SK-N-SH (cell line): ENCODE data around the gene KLB. TPM values are rescaled to one million over a fixed set of nuclear protein-coding genes. Genes with fewer than 3 reads are reported as not detected.

ENCODE experiments used
- CTCF ChIA-PET: fragments of 300-600, 350-600 bp; formaldehyde crosslinking; extraction: SDS; loops from one replicate; lab custom pipeline; 2021; lab: Yijun Ruan, JAX
- POLR2A ChIA-PET: fragments of 350-600 bp; sonication (Branson Sonifier 250); formaldehyde crosslinking; extraction: SDS; loops from one replicate; lab custom pipeline; 2020; ENCODE audit warnings: antibody characterized with exemption, inconsistent platforms; lab: Yijun Ruan, JAX
- DNase-seq: peaks from one replicate; pipeline ENCODE4 v3.0.0; 2012
- H2AFZ ChIP-seq: fragments of 200-600 bp; sonication (generic); 2 replicates; pipeline ENCODE4 v1.8.1; 2016; ENCODE audit warnings: antibody characterized with exemption, mild to moderate bottlenecking, low read depth
- H3F3A ChIP-seq: fragments of 200-600 bp; sonication (generic); replicated peaks from 2 replicates; pipeline ENCODE3; 2016; ENCODE audit warnings: antibody characterized with exemption, mild to moderate bottlenecking; ENCODE audit not compliant: insufficient read depth
- H3K27ac ChIP-seq, 2 experiments: fragments of 200-500 bp in 1 of 2; fragments of 200-600 bp in 1 of 2; sonication (Bioruptor generic) in 1 of 2; sonication (generic), shearing (Covaris generic) in 1 of 2; 2 replicates each; pipeline versions ENCODE4 v1.5.1 to v1.6.1; 2014 to 2016; ENCODE audit warnings: low read depth in 2 of 2, inconsistent platforms in 1 of 2, low read length in 1 of 2, mild to moderate bottlenecking in 1 of 2, mixed read lengths in 1 of 2
- H3K27me3 ChIP-seq: fragments of 200-600 bp; sonication (generic), shearing (Covaris generic); 2 replicates; pipeline ENCODE4 v1.6.1; 2016; ENCODE audit warnings: mixed run types; ENCODE audit not compliant: insufficient read depth
- H3K36me3 ChIP-seq, 2 experiments: fragments of 200-500 bp in 1 of 2; fragments of 200-600 bp in 1 of 2; sonication (Bioruptor generic) in 1 of 2; sonication (generic) in 1 of 2; replicated peaks in 1 of 2; 2 replicates each; pipeline versions ENCODE3 to v1.5.1; 2014 to 2016; ENCODE audit warnings: low read length in 1 of 2, mild to moderate bottlenecking in 1 of 2; ENCODE audit not compliant: insufficient read depth in 2 of 2, control insufficient read depth in 1 of 2
- H3K4me1 ChIP-seq, 2 experiments: fragments of 200-500 bp in 1 of 2; fragments of 200-600 bp in 1 of 2; sonication (Bioruptor generic) in 1 of 2; sonication (generic), shearing (Covaris generic) in 1 of 2; 2 replicates each; pipeline versions ENCODE4 v1.5.1 to v1.6.1; 2014 to 2016; ENCODE audit warnings: low read depth in 1 of 2, low read length in 1 of 2, mixed run types in 1 of 2; ENCODE audit not compliant: insufficient read depth in 2 of 2, control insufficient read depth in 1 of 2
- H3K4me2 ChIP-seq: fragments of 200-600 bp; sonication (generic), shearing (Covaris generic); 2 replicates; pipeline ENCODE4 v1.6.1; 2017; ENCODE audit warnings: mixed run types
- H3K4me3 ChIP-seq, 2 experiments: fragments of 200-500 bp in 1 of 2; fragments of 200-600 bp in 1 of 2; sonication (Bioruptor generic) in 1 of 2; sonication (generic), shearing (Covaris generic) in 1 of 2; 2 replicates each; pipeline versions ENCODE4 v1.5.1 to v1.8.1; 2014 to 2016; ENCODE audit warnings: low read depth in 2 of 2, inconsistent platforms in 1 of 2, low read length in 1 of 2, mild to moderate bottlenecking in 1 of 2, mixed read lengths in 1 of 2, moderate library complexity in 1 of 2
- H3K79me2 ChIP-seq: fragments of 200-600 bp; sonication (generic); 2 replicates; pipeline ENCODE4 v1.8.1; 2017; ENCODE audit warnings: mild to moderate bottlenecking; ENCODE audit not compliant: insufficient read depth
- H3K9ac ChIP-seq: fragments of 200-600 bp; sonication (generic); 2 replicates; pipeline ENCODE4 v1.6.1; 2017; ENCODE audit warnings: mixed run types
- H3K9me2 ChIP-seq: fragments of 200-600 bp; sonication (generic); 2 replicates; pipeline ENCODE4 v1.6.1; 2017; ENCODE audit warnings: mixed run types
- H3K9me3 ChIP-seq: fragments of 200-600 bp; sonication (generic); 2 replicates; pipeline ENCODE4 v1.6.1; 2017; ENCODE audit warnings: mixed run types, mild to moderate bottlenecking, moderate library complexity
- H4K20me1 ChIP-seq: fragments of 200-600 bp; sonication (generic); 2 replicates; pipeline ENCODE4 v1.6.1; 2017; ENCODE audit warnings: mild to moderate bottlenecking, mixed run types; ENCODE audit not compliant: insufficient read depth
- CHD2 ChIP-seq: fragments of 150-350 bp; IDR thresholded peaks from 2 replicates; pipeline ENCODE4 v1.6.1; 2018; ENCODE audit warnings: low read length; ENCODE audit not compliant: partially characterized antibody
- EP300 ChIP-seq, 2 experiments: IDR thresholded peaks; 2 replicates each; pipeline versions ENCODE4 v1.4.0 to v1.6.1; 2012; ENCODE audit warnings: borderline replicate concordance in 1 of 2, low read depth in 1 of 2, low read length in 1 of 2
- EZH2phosphoT487 ChIP-seq: fragments of 200-600 bp; sonication (generic); IDR thresholded peaks from 2 replicates; pipeline ENCODE4 v1.6.1; 2017; ENCODE audit warnings: low read depth, mixed run types, mild to moderate bottlenecking, antibody characterized with exemption, moderate library complexity, borderline replicate concordance
- FOSL2 ChIP-seq: IDR thresholded peaks from 2 replicates; pipeline ENCODE4 v1.4.0; 2012; ENCODE audit warnings: low read depth, mild to moderate bottlenecking, moderate library complexity, borderline replicate concordance
- FOXJ3 ChIP-seq: sonication (generic); formaldehyde crosslinking; IDR thresholded peaks from 2 replicates; pipeline ENCODE4 v1.5.1; 2020; ENCODE audit warnings: mild to moderate bottlenecking, missing genetic modification reagents
- FOXM1 ChIP-seq: IDR thresholded peaks from 2 replicates; pipeline ENCODE4 v1.4.0; 2012; ENCODE audit warnings: low read depth, mild to moderate bottlenecking
- GATA2 ChIP-seq: sonication (generic); formaldehyde crosslinking; IDR thresholded peaks from 2 replicates; pipeline ENCODE4 v1.5.0; 2020; ENCODE audit warnings: mild to moderate bottlenecking, missing genetic modification reagents
- MEF2A ChIP-seq: IDR thresholded peaks from 2 replicates; pipeline ENCODE4 v1.4.0; 2012; ENCODE audit warnings: low read depth, borderline replicate concordance
- MXI1 ChIP-seq: IDR thresholded peaks from 2 replicates; pipeline ENCODE4 v1.6.1; 2012; ENCODE audit warnings: mild to moderate bottlenecking, low read depth, low read length, improper control_type of control experiment
- NFIC ChIP-seq: IDR thresholded peaks from 2 replicates; pipeline ENCODE4 v1.4.0; 2012; ENCODE audit warnings: borderline replicate concordance
- NRF1 ChIP-seq: IDR thresholded peaks from 2 replicates; pipeline ENCODE4 v1.6.1; 2012; ENCODE audit warnings: low read depth, mild to moderate bottlenecking, low read length
- POLR2AphosphoS5 ChIP-seq: IDR thresholded peaks from 2 replicates; pipeline ENCODE4 v1.6.1; 2012; ENCODE audit warnings: low read depth, low read length
- RAD21 ChIP-seq: IDR thresholded peaks from 2 replicates; pipeline ENCODE4 v1.6.1; 2012; ENCODE audit warnings: mild to moderate bottlenecking, low read length
- RCOR1 ChIP-seq: fragments of 150-350 bp; IDR thresholded peaks from 2 replicates; pipeline ENCODE4 v1.6.1; 2017; ENCODE audit warnings: antibody characterized with exemption, low read length
- RFX5 ChIP-seq: IDR thresholded peaks from 2 replicates; pipeline ENCODE4 v1.6.1; 2012; ENCODE audit warnings: mild to moderate bottlenecking, improper control_type of control experiment, low read length
- RXRA ChIP-seq: IDR thresholded peaks from 2 replicates; pipeline ENCODE4 v1.4.0; 2012; ENCODE audit warnings: low read depth, mild to moderate bottlenecking, borderline replicate concordance
- SIN3A ChIP-seq: IDR thresholded peaks from 2 replicates; pipeline ENCODE4 v1.6.1; 2012; ENCODE audit warnings: low read depth, mild to moderate bottlenecking, low read length, moderate library complexity, borderline replicate concordance
- SMC3 ChIP-seq: IDR thresholded peaks from 2 replicates; pipeline ENCODE4 v1.6.1; 2012; ENCODE audit warnings: low read depth, low read length, improper control_type of control experiment
- TAF1 ChIP-seq: IDR thresholded peaks from 2 replicates; pipeline ENCODE4 v1.6.1; 2012; ENCODE audit warnings: low read depth, mild to moderate bottlenecking, low read length, moderate library complexity, borderline replicate concordance
- TCF12 ChIP-seq: IDR thresholded peaks from 2 replicates; pipeline ENCODE4 v1.4.0; 2012
- TEAD4 ChIP-seq: IDR thresholded peaks from 2 replicates; pipeline ENCODE4 v1.4.0; 2012; ENCODE audit warnings: mild to moderate bottlenecking, borderline replicate concordance; ENCODE audit not compliant: insufficient read depth
- YY1 ChIP-seq: IDR thresholded peaks from 2 replicates; pipeline ENCODE4 v1.4.0; 2012; ENCODE audit warnings: low read depth, mild to moderate bottlenecking
- WGBS: methylation state at CpG from one replicate; pipeline ENCODE4 v1.1.6; 2017; ENCODE audit warnings: low lambda C conversion rate; 5-methylcytosine and 5-hydroxymethylcytosine counted together
- polyA plus RNA-seq, 3 experiments: library from polyadenylated mRNA; depleted of rRNA; stranded (reverse); fragments of >200 nt; gene quantifications; 2 replicates each; pipeline ENCODE4 v1.2.3, GENCODE V29; 2012
- TF ChIP-seq, protein P1 (sequence below): fragments of 150-350 bp; IDR thresholded peaks from 2 replicates; pipeline ENCODE4 v1.6.1; 2017; ENCODE audit warnings: antibody characterized with exemption, low read length, low read depth, borderline replicate concordance
- TF ChIP-seq, protein P2 (sequence below): IDR thresholded peaks from 2 replicates; pipeline ENCODE4 v1.4.0; 2012; ENCODE audit warnings: low read depth
- TF ChIP-seq, protein P3 (sequence below): IDR thresholded peaks from 2 replicates; pipeline ENCODE4; 2012
- TF ChIP-seq, protein P4 (sequence below): IDR thresholded peaks from 2 replicates; pipeline ENCODE4 v1.4.0; 2012; ENCODE audit warnings: low read depth, borderline replicate concordance
- TF ChIP-seq, protein P5 (sequence below): IDR thresholded peaks from 2 replicates; pipeline ENCODE4 v1.6.1; 2012; ENCODE audit warnings: mild to moderate bottlenecking, low read depth, low read length, moderate library complexity

The KLB gene
- polyA plus RNA-seq, 1 of the 3 experiments (the other 2 are of a cell fraction) = not detected

DNA sequence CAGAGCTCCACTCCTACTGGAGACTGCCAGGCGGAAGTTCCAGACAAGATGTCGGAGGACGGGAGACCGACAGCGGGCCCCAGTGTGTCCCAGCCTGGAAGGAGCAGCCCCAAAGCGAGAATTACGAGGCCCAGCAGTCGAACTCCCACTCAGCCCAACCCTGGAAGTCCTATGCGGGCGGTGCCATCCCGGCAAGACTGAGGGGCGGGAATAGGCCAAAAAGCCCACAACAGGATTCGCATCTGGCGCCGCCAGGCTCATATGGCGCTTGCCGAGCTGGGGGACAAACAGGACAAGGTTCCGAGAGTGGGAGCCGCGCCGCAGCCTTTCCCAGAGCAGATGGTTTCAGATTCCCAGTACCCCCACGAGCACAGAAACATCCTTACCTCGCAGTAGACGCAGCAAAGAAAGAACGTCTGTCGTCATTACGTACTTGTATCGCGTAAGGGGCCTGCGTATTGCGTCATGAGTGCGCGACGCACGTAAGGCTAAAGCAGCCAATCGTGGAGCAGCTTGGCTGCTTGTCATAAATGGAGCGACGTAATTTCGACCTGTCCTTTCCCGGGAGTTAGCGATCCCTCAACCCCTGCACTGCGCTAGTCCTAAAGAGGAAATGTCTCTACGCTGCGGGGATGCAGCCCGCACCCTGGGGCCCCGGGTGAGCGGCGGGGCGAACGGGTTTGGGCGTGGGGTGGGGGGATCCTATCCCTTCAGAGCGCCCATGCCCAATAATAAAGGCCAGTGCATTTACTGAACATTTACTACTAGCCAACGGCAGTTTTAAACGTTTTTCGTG, 52.0 kb downstream of the KLB start, which contains the start of the genes LIAS and RPL9:
Gene LIAS (plus strand): TSS at position 552 of the 796 bp plus-strand sequence. CDS start 62 bp downstream, at position 614.
Gene RPL9 (minus strand): TSS at position 418 of the 796 bp plus-strand sequence. CDS start 483 bp downstream, outside the sequence.
- ChIA-PET POLR2A (interaction anchor here (0.6 to 2.1 kb wide), 9 partner anchors 8 to 599 kb away, joined by 3 to 10 read pairs (median 5); partner anchors contain the start of genes N4BP2 and UGDH), CTCF (interaction anchor here (0.8 to 5.8 kb wide), 5 partner anchors 10 to 556 kb away, joined by 3 to 23 read pairs (median 4); partner anchors contain the start of genes PDS5A and UGDH)
- peak within 1 kb of the TSS; percentile 94 for H2AFZ ChIP-seq
- H3K4me1 ChIP-seq = peaks cover 11 to 12% of the 10 kb centered on the region in 2 experiments; a peak in 3 of 4 replicates
- H4K20me1 ChIP-seq = peaks cover 39% of the 10 kb centered on the region
- peak within 1 kb of the TSS; percentile 98 for H3K4me2 ChIP-seq
- peaks cover 51% of the 10 kb centered on the region for H3F3A ChIP-seq
- H3K27me3 ChIP-seq = no peaks in the 10 kb centered on the region
- H3K79me2 ChIP-seq = peaks cover 54% of the 10 kb centered on the region
- H3K4me3 ChIP-seq = peak within 1 kb of the TSS; percentile 97 to 99
- no peaks in the 10 kb centered on the region for H3K9me2 ChIP-seq
- peak within 1 kb of the TSS; percentile 84 to 96 for H3K27ac ChIP-seq
- peak; percentile 94 for DNase-seq
- WGBS = under 1% methylated on average over 43 of the region's 55 CpGs
- peak within 1 kb of the TSS; percentile 95 for H3K9ac ChIP-seq
- peaks cover 49 to 53% of the 10 kb centered on the region in 2 experiments for H3K36me3 ChIP-seq
- H3K9me3 ChIP-seq = no peaks in the 10 kb centered on the region
- TF ChIP-seq TCF12 (no peak), RXRA (no peak), YY1 (peak; percentile 72; the same call in 1 of the 2 replicates), RAD21 (no peak), FOXJ3 (CRISPR knock-in tag) (no peak), POLR2AphosphoS5 (peak; percentile 99), CHD2 (peak; percentile 88), SIN3A (0 out of 2 replicates have a peak, but pooled peaks have one; percentile 31), EZH2phosphoT487 (no peak), NFIC (no peak), RFX5 (peak; percentile 47; the same call in 1 of the 2 replicates), TEAD4 (no peak), MXI1 (peak; percentile 95), FOXM1 (no peak), TAF1 (peak; percentile 96), GATA2 (CRISPR knock-in tag) (no peak), NRF1 (no peak), MEF2A (no peak), FOSL2 (no peak), SMC3 (no peak), RCOR1 (no peak), EP300 (IDR thresholded peaks at IDR 0.05; ENCODE audit: borderline replicate concordance in 1 of 2, low read depth in 1 of 2, low read length in 1 of 2) (no peak)
- TF ChIP-seq, protein P1, sequence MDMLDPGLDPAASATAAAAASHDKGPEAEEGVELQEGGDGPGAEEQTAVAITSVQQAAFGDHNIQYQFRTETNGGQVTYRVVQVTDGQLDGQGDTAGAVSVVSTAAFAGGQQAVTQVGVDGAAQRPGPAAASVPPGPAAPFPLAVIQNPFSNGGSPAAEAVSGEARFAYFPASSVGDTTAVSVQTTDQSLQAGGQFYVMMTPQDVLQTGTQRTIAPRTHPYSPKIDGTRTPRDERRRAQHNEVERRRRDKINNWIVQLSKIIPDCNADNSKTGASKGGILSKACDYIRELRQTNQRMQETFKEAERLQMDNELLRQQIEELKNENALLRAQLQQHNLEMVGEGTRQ = no peak
- TF ChIP-seq, protein P2, sequence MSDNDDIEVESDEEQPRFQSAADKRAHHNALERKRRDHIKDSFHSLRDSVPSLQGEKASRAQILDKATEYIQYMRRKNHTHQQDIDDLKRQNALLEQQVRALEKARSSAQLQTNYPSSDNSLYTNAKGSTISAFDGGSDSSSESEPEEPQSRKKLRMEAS = peak; percentile 97
- TF ChIP-seq, protein P3, sequence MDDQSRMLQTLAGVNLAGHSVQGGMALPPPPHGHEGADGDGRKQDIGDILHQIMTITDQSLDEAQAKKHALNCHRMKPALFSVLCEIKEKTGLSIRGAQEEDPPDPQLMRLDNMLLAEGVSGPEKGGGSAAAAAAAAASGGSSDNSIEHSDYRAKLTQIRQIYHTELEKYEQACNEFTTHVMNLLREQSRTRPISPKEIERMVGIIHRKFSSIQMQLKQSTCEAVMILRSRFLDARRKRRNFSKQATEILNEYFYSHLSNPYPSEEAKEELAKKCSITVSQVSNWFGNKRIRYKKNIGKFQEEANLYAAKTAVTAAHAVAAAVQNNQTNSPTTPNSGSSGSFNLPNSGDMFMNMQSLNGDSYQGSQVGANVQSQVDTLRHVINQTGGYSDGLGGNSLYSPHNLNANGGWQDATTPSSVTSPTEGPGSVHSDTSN = 0 out of 2 replicates have a peak, but pooled peaks have one; percentile 16
- TF ChIP-seq, protein P4, sequence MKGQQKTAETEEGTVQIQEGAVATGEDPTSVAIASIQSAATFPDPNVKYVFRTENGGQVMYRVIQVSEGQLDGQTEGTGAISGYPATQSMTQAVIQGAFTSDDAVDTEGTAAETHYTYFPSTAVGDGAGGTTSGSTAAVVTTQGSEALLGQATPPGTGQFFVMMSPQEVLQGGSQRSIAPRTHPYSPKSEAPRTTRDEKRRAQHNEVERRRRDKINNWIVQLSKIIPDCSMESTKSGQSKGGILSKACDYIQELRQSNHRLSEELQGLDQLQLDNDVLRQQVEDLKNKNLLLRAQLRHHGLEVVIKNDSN = no peak
- TF ChIP-seq, protein P5, sequence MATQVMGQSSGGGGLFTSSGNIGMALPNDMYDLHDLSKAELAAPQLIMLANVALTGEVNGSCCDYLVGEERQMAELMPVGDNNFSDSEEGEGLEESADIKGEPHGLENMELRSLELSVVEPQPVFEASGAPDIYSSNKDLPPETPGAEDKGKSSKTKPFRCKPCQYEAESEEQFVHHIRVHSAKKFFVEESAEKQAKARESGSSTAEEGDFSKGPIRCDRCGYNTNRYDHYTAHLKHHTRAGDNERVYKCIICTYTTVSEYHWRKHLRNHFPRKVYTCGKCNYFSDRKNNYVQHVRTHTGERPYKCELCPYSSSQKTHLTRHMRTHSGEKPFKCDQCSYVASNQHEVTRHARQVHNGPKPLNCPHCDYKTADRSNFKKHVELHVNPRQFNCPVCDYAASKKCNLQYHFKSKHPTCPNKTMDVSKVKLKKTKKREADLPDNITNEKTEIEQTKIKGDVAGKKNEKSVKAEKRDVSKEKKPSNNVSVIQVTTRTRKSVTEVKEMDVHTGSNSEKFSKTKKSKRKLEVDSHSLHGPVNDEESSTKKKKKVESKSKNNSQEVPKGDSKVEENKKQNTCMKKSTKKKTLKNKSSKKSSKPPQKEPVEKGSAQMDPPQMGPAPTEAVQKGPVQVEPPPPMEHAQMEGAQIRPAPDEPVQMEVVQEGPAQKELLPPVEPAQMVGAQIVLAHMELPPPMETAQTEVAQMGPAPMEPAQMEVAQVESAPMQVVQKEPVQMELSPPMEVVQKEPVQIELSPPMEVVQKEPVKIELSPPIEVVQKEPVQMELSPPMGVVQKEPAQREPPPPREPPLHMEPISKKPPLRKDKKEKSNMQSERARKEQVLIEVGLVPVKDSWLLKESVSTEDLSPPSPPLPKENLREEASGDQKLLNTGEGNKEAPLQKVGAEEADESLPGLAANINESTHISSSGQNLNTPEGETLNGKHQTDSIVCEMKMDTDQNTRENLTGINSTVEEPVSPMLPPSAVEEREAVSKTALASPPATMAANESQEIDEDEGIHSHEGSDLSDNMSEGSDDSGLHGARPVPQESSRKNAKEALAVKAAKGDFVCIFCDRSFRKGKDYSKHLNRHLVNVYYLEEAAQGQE = 0 out of 2 replicates have a peak, but pooled peaks have one; percentile 5
